GM19351 (cell line): ENCODE measurements around the gene MTERF2.

Experiments
- ATAC-seq: cut with Tn5 transposase; IDR thresholded peaks from one replicate; pipeline ENCODE4 v1.9.1; 2021; ENCODE audit warnings: mild to moderate bottlenecking, moderate library complexity; ENCODE audit not compliant: unreplicated experiment

MTERF2 gene

DNA sequence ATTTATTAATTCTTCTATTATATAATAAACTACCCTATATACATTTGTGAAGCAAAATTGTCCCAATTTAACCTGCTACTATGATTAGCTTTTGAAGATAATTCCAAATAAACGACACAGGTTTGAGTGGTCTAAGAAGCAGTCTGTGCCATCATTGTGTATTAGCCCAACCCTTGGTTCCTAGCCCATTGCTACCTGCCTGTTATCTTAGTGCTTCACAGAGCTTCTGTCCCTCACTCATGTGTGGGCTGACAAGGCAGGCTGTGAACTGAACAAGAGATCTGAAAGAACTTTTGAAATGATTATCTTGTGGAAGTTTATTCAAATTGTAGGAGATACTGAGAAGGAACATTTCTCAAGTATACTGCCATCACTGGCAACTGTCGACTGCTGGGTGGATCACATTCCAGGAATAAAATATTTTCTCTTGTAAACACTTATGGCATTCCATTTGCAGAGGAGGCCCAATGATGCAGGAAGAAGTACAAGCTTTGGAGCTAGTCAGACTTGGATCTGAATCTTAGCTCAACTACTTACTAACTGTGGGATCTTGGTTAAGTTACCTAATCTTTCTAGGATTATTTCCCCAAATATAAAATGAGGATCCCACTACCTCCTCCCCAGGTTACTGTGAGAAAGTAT lies 7.8 kb upstream of the MTERF2 start:
- no peak for ATAC-seq

DNA sequence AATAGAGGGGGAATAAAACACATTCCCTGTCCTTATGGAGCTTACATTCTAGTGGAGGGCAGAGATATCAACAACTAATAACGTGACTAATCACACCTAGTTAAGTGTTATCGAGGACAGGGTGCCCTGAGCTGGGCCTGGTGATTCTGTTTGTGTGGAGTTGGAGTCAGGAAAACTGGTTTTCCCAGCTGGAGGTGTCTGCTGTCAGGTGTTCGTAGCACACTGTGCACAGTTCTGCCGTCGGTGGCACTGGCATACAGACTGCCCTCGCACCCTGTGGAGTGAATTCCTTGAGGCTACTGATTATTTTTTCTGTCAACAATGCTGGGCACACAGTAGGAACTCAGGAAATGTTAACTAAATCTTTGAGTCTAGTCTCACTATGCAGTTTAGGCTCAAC lies 900 bp upstream of the MTERF2 start:
- ATAC-seq = no peak

GRCh38 chr12:106986135-106986534 lies 811 bp downstream of the MTERF2 start:
- no peak for ATAC-seq

- ATAC-seq = no peak
Measured at GRCh38 chr12:106985479-106985878, 1.5 kb downstream of the MTERF2 start.

GRCh38 chr12:106984588-106985137 lies 2.3 kb downstream of the MTERF2 start:
- no peak for ATAC-seq

- ATAC-seq = no peak
Measured at GRCh38 chr12:106982229-106982628, 4.7 kb downstream of the MTERF2 start.

- no peak for ATAC-seq
Measured at GRCh38 chr12:106981788-106982187, 5.2 kb downstream of the MTERF2 start.

GRCh38 chr12:106980944-106981343 lies 6.0 kb downstream of the MTERF2 start:
- no peak for ATAC-seq

DNA sequence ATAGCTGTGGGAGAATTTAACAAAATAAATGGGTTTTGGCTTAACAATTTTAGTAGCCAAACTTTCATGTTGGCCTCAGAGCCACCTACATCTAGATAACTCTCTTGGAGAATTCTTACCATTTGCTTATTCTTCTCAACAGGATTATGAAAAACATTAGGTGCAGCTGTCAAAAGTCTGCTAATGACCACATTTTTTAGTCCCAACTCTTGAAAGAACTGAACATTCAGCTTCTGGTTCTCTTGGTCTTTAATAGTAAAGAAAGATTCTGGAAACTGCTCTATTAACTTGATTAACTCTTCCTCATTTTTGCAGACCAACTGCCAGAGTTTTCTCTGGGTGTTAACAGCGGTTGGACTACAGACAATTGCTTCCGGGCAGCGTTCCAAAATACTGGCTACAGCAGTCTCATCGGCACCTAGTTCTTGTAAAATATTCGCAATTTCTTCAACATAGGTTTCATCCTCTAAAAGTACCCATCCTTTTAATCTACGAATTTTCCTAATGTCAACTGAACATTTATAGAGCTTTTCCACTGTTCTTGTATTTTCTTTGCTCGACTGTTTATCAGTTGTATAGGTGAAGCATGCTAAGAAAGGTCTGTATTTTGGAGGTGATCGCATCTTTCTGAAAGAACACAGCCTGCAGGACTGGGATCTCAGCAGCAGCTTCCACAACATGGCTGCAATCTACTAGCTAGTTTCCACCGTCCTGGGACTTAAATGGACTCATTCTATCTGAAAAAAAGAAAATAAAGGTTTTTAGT lies 8.7 kb downstream of the MTERF2 start:
- ATAC-seq = no peak

DNA sequence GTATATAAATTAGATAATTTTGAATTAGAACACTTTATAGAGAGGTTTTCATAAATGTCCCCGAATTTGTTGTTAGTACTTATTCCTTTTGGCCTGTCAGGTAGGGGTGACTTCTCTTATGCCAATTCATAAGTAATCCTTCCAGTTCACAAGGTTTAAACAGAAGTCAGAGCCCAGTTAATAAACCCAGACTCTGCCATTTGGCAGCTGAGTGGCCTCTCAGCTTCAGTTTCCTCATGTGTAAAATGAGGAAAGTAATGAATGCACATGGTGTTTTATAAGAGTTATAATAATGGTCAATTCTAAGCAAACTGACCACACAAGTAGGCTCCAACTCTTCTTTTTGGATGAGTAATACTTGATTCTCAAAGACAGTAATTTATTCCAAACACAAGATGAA lies 10.3 kb downstream of the MTERF2 start:
- no peak for ATAC-seq

- ATAC-seq = no peak
Measured at GRCh38 chr12:106975993-106976658, 10.8 kb downstream of the MTERF2 start.

DNA sequence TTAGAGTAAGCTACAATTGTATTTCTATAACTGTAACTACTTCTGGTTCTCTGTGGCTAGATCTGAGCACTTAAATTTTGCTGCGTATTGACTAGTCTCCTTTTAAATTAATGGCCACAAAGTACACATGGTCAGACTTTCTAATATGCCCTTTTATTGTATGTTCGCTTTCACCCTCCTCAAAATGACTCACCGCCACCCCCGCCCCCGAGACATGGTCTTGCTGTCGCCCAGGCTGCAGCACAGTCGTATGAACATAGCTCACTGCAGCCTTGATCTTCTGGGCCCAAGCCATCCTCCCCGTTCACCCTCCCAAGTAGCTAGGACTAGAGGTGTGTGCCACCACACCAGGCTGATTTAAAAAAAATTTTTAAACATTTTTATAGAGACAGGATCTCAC lies 11.8 kb downstream of the MTERF2 start:
- no peak for ATAC-seq

DNA sequence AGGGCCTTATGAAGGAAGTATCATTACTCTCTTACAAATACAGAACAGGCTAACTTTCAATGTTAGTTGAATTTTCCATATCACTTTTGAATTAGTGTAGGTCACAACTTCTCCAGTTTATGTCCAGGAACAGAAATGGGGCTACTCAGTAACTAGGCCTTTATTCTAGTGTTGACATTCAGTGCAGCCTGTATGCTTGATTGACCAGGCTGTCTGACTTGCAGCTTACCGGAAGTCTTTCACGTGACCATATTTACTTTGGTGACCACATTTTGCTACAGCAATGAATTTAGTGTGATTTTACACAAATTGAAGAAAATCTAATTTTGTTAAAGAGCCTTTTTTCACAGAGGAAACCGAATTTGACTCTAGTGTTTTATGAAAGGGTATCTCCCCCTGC lies 12.4 kb downstream of the MTERF2 start:
- ATAC-seq = peak; percentile 91

GRCh38 chr12:106973545-106973944 lies 13.4 kb downstream of the MTERF2 start:
- no peak for ATAC-seq

DNA sequence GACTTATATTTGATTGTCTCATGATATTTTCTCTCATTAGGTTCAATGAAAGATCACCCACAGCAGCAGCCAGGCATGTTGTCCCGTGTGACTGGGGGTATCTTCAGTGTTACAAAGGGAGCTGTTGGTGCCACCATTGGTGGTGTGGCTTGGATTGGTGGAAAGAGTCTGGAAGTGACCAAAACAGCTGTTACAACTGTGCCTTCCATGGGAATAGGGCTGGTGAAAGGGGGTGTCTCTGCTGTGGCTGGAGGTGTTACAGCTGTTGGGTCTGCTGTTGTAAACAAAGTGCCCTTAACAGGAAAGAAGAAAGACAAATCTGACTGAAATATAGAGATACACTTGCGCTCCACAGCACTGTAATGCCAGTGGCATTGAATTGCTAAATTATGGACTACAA lies 15.9 kb downstream of the MTERF2 start:
- ATAC-seq = no peak

DNA sequence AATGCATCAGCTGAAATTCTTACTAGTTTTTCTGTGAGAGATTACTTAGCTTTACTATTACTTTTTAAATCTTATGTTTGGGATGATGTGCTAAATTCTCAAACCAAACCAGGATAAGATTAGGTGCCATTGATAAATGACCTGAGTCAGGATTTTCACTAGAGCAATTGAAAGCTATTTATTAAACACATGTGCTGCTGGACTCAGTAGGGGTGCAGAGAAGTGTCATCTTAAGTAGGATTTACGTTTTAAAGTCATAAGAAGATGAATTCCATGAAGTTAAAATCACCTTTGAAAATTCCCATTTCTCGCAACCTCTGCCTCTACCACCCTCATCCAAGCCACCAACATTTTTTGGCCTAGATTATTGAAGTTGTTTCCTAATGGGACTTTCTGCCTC lies 22.4 kb downstream of the MTERF2 start:
- no peak for ATAC-seq

- no peak for ATAC-seq
Measured at GRCh38 chr12:106962286-106962685, 24.7 kb downstream of the MTERF2 start.

DNA sequence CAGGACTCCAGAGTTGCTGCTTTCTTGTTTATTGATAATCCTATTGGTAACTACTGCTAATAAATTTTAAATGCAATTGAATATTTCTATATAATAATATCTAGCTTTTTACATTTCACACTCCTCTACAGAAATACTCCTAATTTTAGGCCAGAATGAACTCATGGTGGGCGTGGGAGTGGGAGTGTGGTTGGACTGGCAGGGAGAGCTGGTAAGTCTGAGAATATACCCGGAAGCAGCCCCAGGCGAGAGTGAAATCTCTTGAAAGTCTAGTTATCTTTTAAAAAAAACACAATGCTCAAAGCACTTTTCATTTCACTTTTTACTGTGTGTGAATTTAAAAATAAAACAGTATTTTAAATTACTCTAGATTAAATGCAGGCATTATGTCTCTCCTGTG lies 26.5 kb downstream of the MTERF2 start:
- no peak for ATAC-seq

- ATAC-seq = no peak
Measured at GRCh38 chr12:106957583-106957982, 29.4 kb downstream of the MTERF2 start.

GRCh38 chr12:106956048-106956578 lies 30.8 kb downstream of the MTERF2 start:
- peak; percentile 41 for ATAC-seq

- ATAC-seq = peak; percentile 74
Measured at GRCh38 chr12:106955377-106956047, 31.4 kb downstream of the MTERF2 start, which contains the start of gene TMEM263. Gene TMEM263 (plus strand): TSS chr12:106955907. CDS start chr12:106967117, 11,210 bp downstream.
